ENCODE measurements around the gene MLLT6.

Gene MLLT6

DNA sequence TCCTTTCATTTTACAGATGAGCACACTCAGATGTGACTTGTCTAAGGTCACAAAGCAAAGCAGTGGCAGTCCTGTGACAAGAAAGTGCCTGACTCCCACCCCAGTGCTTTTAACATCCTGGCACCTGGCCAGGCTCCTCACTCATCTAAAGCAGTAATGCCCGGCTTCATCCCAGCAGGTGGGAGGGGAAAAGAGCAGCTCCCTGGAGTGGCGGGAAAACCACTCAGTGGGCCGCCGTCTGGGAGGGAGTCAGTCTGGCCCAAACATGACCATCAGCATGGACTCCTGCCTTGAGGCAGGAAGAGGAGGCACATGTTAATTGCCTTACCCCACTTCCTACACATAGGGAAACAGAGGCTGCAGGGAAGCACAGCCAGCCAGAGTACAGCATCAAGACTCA is 40.5 kb downstream of the MLLT6 start:
- DNase-seq, result peak; percentile 92

DNA sequence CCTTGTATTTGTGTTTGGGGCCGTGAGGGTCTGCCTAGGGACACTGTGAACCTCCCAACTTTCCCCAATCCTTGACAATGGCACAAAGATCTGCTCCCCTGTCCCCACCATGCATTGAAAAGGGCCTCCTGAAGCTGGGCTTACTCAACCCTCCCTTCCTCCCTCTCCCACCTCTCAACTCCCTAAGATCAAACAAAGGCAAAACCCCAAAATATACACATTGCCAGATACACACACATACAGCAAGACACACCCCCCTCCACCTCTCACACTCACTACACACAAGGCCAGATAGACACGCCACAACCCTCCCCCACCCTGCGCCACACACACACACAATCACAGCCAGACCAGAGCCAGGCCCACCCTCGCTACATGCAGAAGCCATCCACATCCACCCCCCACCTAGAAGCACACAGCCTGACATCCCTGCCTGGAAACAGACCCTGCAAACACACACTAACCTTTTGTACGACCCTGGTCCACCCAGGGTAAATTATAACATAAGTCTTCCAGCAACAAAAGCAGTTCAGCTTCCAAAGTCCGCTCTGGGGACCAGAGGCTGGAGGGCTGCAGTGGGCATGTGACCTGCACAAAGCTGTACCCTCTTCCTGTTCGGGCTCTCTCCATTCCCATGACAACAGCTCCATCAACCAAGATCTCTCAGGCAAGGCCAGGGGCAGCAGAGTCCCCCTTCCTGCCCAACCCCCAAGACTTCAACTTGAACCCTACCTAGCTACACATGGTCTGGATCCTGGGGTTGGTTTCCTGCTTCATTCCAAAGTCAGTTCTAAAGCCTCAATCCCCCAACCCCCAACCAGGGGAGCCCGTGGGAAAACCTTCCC is 41.2 kb downstream of the MLLT6 start:
- no peak for DNase-seq

DNA sequence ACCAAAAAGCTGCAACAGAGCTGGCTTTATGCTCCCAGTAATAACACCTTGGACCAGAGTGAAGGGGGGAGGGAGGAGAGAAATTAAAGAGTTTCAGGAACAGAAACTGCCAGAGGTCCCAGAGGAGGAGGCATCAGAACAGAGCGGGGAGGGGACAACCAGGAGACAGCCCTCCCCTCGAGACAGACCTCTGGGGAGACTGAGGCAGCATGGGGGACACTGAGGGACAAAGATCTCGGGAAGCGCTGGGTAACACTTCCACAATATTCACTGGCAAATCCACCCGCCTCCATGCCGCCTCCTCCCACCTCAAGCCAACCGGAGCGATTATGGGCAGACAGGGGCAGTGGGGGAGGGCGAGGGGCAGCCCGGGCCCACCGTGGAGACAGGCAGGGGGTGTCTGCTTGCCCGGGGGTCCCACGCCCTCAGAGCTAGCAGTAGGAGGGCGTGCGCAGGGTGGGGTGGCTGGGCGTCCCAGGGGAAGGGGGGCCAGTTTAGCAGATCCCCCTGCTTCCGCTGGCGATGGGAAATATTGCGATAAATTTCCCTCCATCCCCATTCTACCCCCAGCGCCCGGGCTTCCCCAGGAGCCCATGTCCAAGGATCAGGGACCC is 41.9 kb downstream of the MLLT6 start:
- no peak for DNase-seq

DNA sequence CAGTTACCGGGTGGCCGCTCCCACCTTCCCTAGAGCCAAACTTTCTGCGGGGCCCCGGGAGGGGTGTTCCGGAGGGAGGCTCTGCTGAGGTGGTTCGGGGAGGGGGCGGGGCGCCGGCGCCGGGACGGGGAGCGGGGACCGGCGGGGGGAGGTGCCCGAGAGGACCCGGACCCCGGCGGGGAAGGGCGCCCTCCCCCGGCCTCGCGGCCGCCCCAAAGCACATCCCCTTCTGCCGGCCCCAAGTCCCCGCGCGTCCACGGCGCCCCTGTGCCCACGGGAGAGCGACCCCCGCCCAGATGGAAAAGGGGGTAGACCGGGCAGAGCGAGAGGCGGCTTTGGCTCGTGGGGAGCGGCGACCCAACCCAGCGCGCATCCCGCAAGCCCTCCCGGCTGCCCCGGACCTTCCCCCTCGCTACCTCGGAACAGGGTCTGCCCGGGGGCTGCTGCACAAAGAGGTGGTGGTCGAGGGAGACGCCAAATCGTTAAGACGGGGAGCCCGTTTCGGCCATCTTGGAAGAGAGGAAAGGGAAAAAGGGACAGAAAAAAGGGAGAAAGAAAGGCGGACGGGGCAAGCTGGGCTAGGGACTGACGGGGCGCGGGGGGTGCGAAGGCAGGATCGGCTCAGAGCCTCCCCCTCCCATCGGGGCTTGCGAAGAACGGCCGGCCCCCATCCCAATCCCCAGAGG is 42.5 kb downstream of the MLLT6 start:
- no peak for DNase-seq

DNA sequence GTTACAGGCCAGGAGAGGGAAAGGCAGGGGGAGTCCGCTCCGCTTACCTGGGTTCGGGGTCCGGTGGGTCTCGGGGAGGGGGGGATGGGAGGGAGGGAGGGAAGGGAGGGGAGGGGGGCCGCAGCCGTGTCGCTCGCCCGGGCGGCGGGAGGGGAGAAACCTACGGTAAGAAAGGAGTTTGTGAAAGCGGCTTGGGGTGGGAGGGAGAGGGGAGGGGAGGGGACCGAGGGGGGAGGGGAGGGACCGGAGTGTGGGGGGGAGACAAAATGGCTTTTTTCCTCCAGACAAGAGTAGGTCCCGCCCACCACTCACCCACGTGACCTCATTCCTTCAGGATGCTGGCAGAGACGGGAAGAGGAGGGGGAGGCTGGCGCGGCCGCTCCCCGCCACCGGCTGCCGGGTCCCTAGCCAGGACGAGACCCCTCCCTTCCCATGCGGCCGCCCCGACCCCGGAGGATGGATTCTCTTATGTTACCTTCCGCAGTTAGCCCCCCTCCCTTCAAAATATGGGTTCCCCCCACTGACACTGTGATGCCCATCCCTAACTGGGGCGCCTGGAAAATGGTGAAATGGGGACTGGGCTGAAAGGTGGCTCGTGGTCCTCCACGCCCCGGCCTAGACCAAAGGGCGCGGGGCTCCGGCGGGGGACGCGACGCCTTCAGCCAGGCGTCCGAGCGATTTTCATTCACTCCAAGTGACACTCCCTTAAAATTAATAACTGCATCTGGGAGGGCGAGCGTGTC is 43.2 kb downstream of the MLLT6 start, which contains the start of gene PCGF2:
PCGF2 (minus strand) TSS at position 188 of the 743 bp plus-strand sequence. CDS start 7,934 bp downstream, outside the sequence.
- DNase-seq, result peak; percentile 92

DNA sequence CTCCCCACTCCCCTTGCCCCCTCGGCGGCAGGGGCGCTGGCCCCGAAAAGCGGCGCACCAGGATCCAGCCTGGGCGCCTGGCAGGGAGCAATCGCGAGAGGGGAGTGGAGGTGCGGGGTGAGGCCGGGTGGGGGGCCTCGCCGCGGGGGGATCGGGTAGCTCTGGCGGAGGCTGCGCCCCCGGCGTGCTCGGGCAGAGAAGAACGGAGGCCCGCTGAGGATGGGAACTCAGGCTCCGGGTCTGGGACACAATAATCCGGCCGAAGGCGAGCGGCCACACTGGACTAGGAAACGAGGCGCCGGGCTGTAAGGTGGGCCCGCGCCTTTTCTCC is 43.8 kb downstream of the MLLT6 start:
- no peak for DNase-seq

DNA sequence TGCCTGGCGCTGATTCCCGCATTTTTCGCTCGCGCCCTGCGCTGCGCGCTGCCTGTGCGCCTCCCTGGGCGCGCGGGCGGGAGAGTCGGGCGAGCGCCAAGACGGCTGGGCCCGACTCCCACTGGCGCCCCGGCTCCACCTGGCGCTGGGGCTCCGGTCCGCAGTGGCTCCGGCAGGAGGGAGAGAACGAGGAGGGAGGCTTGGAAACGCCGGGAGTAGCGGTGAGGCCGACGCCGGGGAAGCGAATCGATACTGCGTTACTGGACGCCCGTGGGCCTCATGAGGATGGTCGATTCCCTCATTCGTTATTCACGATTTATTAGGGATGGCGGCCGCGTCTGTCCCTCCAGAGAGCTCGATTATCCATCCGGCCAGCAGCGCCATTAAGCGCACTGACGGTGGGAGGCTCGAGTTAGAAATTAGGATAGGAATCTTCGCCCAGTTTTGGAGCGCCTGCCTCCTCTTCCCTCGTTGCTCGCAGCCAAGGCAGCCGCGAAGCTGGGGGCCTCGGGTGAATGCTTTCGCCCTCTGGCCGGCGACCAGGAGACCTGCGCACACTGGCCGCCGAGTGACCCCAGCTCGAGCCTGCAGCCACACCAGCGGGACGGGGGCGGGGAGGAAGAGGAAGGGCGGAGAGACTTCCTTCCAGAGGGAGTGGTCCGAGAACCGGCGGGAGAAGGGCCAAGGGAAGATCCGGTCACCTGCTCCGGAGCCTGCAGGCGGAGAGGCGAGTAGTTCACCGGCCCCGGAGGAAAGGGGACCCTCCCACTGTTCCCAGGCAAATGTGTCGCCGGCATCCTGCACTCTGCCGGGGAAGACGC is 44.4 kb downstream of the MLLT6 start:
- peak; percentile 67 for DNase-seq

DNA sequence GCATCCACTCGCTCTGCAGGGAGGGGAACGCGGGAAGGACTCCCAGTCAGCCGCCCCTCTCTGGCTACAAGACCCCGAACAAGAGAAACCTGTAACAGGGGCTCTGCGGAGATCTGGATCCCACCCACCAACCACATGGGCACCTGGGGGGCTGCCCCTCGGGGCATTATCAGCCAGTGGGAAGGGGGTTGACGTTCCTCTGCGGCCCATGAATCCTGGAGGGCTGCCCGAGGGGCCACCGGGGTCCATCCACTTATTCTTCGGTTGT is 44.9 kb downstream of the MLLT6 start:
- DNase-seq, result no peak

DNA sequence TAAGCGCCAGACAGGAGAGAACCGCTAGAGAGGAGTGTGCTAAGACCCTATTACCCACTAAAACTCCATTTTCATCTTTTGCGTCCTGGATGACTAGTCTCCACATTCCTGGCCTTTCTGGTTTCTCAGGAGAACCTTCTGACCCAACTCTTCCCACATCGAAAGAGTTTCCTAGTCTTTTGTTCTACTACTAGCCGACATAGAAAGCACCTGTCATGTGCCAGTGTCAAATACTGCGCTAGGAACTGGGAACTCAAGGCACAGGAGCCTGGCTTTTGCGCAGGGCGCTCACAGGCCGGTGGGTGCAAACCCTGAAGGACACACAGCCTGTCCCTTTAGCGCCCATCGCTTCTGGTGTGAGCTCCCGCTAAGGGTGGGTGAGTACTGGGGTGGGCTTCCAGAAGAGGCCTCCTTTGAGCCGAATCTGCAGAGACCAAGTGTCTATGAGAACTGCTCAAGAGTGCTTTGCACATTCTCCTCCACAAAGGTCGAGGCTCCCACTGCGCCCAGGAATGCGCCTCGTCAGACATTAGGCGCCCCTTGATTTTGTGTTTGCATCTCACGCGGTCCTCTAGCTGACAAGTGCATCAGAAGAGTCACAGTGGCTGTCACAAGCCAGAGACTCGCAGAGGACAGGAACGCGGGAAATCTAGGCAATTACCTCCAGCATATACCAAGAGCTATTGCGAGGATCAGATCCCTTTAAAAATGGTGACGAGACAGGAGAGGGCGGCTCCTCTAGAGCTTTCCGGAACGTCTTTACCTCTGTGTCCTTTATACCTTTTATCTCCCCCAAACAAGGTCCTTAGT is 45.4 kb downstream of the MLLT6 start:
- peak; percentile 51 for DNase-seq

DNA sequence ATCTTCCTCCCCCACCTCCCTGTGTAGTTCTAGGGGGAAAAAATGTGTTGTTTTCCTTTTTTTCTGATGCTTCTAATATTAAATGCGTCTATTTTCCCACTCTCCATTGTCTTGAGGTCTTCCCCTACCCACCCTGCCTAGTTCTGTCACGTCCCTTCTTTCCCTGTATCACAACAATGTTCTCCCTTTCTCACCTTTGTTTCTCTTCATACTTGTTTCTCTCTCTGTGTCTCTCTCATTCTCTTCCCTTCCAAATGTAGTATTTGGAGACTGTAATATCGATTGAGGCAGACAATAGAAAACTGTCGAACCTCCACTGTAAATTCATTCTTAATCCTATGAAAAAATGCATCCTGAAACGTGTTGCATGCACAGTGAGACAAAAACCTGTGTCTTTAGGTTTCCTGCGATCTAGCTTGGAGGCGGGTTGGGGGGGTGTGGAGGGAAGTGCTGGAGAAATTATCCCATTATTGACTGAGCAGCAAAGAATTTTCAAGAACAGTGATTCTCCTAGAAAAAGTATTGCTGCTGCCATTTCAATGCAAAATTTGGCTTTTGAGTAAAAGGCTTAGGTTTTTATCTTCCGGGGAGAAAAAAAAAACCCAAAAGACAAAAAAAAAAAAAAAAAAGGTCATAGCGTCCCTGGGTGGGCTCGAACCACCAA is 46.2 kb downstream of the MLLT6 start:
- peak; percentile 39 for DNase-seq

DNA sequence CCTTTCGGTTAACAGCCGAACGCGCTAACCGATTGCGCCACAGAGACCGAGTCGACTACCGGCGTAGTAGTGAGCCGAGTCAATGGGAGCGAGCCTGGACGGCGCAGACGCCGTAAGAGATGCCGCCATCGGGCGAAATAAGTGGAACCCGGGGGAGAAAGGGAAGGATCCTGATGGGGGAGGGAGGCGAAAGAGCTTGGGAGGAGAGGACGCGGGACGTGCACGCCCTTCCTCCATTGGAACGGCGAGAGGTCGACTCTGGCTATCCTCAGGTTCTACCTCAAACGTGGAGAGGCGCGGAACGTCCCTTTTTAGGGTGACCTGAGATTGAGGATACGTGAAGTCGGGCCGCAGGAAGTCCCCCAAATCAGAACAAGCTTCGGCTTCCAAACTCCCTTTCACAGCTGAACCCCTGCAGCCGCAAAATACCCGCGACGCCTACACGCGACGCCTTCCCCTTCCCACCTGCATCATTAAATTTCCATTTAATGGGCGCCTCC is 46.8 kb downstream of the MLLT6 start:
- peak; percentile 83 for DNase-seq

DNA sequence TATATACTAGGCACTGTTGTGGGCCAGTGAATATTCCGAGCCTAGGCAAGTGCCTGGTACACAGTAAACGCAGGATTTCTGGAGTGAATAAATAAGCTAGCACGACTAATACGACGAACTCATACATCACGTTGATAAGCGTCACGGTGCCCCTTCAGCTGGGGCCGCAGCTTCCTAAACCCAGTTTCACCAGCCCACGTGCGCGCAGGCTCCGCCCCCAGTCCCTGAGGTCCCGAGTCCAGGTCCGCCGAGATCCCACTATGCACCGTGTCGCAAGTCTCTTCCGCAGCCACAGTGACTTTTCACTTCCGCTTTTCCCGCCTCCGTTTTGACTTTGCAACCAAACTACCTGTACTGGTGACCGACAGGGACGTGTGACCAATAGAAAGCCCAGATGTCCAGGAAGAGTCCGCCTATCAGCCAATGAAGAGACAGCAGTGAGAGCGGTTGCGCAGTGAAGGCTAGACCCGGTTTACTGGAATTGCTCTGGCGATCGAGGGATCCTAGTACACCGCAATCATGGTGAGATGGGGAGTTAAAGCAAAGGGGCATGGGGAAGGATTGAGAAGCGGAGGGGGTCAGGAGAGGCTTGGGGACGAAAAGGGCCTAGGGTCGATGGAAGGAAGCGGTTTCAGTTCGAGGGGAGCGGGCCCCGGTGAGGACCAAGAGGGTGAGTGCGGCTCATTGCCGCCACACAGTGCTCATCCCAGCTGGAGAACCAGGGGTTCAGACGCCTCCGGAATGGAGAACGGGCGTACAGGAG is 47.4 kb downstream of the MLLT6 start, which contains the start of gene PSMB3:
PSMB3 (plus strand) TSS at position 434 of the 763 bp plus-strand sequence; CDS start at position 520, 86 bp downstream.
- DNase-seq, result peak; percentile 99

DNA sequence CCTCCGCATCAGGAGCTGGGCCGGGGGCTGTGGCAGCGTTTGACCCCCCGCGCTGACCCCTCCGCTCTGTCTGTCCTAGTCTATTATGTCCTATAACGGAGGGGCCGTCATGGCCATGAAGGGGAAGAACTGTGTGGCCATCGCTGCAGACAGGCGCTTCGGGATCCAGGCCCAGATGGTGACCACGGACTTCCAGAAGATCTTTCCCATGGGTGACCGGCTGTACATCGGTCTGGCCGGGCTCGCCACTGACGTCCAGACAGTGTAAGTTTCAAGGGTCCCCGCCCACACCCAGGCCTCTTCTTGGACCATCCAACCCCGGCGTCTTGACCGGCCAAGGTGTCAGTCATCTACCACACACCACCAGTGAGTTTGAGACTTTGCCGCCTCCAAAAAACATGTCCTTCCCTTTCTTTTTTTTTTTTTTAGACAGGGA is 48.0 kb downstream of the MLLT6 start:
- no peak for DNase-seq

DNA sequence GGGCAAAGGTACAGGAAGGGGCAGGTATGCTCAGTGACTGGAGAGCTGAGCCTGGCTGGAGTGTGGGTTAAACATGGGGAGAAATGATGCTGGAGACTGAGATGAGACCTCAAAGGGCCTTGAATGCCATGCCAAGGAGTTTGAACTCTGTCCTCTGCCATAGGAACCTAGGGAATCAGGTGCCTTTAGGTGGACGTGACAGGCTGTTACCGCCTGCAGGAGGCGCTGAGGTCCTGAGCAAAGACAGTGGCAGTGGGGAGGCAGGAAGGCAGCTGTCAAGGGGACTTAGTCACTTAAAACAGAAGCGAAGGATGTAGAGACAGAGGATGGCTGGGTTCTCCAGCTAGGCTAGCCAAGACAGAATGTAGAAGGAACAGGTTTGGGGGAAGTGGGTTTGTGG is 56.5 kb downstream of the MLLT6 start:
- no peak for DNase-seq

DNA sequence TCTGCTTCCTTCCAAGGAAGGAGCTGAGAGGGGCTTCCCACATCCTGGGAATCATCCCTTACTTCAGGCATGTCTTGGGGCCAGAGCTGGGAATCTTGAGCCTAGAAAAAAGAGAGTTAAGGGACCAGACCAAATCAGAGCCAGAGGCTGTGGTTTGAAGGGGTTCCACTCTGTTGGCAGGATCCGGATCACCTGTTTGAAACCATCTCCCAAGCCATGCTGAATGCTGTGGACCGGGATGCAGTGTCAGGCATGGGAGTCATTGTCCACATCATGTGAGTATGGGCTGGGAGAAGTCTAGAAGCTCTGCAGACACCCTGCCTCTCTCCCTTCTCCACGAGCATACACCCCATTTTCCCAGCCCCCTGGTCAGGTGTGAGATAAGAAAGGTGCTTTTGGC is 57.2 kb downstream of the MLLT6 start:
- no peak for DNase-seq

DNA sequence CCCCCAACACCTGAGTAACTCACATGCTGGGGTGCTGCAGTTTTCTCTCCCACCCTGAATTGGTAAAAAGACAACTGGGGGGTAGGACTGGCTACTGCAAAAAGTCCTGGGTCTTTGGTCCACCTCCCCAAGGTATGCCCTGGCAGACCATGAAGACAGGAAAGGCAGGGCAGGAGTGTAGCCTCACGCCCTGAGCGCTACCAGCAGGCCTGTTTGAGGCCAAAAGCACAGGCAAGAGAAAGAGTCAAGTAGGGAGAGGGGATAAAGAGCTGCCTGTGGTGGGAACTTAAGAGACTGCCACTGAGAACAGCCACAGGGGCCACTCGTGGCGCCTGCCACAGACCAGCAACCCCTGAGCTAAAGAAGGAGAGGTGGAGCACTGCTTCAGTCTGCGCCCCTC is 61.3 kb downstream of the MLLT6 start:
- DNase-seq, result no peak

DNA sequence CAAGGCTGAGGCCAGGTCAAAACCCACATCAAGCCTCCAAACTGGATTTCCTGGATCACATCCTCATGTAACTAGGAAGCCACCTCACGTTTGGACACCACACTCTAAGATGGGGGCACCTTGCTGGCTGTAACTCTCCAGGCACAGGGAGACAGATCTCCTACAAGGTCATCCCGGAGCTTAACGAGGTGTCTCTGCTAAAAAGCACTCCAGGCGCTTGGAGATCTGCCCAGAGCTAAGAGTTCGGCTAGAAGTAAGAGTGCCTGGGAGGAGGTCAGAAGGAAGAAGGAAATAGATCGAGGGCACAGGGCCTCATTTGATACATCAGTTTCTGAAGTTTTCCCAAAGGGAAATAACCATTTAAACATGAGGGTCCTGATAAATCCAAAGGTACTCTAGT is 63.3 kb downstream of the MLLT6 start:
- DNase-seq, result no peak

DNA sequence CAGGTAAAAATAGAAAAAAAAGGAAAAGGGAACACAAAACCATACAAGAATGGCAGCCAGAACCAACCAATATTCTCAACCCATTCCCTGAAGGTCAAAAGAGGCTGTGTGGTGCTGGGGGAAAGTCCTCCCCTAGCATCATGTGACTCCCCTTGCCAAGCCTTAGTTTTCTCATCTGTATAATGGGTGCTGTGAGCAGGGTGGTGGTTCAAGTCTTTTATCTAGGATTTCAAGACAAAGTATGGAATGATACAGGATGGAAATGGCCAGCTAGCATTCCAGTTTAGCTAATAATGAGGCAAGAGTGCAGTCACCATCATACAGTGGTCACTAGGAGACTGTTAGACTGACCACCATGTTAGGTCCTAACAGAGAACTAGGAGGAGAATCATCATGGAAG is 68.2 kb downstream of the MLLT6 start:
- DNase-seq, result no peak

DNA sequence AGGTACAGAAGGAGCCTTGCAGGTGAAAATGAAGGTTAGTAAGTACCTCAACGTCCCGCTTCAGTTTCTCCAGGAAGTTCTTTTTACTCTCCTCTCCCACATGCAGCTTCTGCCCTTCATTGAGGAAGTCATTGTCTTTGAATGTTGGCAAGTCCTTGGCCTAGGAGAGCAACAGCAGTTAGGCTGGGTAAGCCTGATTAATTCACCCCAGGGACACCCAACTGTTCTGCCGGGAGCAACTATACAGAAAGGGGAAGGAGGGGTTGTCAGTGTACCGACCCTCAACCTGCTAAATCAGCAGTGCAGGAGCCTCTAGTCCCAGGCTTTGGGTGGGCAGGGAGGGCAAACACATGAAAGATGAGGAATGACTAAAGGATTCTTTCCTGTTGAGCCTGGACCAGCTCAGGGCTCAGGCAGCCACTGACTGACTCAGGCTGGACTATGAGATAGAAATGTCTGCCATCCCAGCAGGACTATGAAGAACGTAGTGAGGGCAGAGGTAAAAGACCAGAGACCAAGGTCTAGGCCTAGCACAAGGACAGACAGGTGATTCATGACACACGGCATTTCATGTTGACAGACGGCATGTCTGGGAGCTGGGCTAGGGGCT is 72.7 kb downstream of the MLLT6 start:
- no peak for DNase-seq
